GM21576 (cell line): ENCODE measurements around the gene NCBP3.
"Not testable (repeated sequence)": the region's sequence is repeated elsewhere in the genome, so short reads cannot be mapped to it uniquely, and the experiment has no call there.

Experiments
- ATAC-seq: cut with Tn5 transposase; IDR thresholded peaks from one replicate; pipeline ENCODE4 v1.9.1; 2021; ENCODE audit warnings: mild to moderate bottlenecking, moderate library complexity; ENCODE audit not compliant: unreplicated experiment

NCBP3 gene

DNA sequence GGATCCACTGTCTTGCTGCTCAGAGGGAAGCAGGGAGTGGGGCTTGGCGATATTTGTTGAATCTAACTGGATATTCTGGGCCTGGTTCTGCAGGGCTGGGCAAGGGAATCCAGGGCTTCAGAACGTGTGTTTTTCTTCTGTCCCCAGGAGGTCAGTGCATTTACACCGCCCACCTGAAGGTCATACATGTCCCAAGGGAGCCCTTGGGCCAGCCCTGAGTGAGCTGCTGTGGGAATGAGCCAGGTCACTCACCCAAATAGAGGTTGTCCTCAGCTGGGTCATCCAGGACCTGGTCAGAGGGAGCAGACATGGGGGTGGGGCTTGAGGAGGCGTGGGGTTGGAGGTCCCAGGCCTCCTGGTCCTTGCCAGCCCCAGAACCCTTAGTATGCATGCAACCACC, 36.2 kb upstream of the NCBP3 start:
- ATAC-seq: no peak

DNA sequence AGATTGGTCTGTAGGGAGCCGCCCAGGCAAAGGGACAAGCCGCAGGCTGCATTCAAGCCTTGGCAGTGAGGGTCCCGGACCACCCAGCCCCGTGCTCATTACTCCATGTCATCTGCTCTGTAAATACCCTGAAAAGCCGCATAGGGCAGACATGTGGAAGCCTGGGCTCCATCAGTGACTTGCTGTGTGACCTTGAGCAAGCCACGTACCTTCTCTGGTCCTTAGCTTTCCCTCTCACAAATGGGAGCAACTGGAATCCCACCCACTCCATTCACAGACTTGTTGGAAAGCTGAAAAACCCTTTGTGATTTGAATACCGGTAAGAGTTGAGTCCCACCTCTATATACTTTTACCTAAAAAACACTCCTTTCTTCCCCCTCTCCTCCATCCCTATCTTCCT, 34.9 kb upstream of the NCBP3 start:
- ATAC-seq: no peak

DNA sequence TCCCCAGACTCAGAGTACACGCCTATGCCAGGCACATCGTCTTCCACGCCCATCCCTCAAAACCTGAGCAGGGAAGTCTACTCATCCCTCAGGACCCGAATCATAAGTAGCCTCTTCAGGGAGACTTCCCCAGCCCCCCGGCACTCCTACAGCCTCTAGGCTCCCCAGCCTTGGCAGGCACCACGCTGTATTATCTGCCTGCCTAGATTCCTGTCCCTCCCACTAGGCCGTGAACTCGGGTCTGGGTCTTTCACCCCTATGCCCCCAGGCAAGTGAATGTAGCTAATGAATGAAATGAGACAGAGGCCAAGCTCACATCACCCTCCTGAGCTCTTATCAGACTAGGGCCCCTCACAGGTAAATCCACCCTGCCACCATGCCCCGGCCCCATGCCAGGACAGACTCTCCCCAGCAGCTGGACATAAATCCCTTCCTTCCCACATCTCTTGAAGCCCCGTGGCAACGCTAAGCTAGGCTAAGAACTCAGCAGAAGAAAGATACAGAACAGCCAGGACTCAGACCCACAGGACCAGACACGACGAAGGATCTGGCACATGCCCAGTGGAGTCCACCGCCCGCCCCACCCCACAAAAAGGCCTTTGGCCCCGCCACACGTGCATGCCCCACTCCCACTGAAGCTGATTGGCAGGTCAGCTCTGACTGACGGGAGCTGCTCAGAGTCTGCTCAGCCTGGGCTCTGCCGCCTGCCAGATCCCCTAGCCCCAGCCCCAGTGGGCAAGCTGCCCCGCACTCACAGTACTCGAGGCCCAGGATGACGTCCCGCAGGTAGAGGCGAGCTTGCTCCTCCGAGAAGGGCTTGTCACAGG, 33.8 kb upstream of the NCBP3 start:
- ATAC-seq: no peak

DNA sequence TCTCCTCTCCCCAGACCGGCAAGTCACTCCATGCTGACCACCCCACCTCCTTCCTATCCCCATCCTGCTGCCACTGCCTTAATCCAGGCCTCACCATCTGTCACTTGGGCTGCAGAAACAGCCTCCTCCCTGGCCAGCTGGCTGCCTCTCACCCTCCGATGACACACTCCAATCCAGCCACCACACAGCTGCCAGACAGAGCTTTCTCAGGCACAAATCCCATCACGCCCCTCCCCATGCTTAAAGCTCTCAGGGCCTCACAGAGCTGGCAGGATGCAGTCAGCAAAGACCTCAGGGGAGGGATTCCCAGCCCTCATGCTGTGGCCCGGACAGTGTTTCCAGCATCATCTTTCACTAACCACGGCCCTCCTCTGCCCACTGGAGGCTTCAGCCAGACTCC, 33.1 kb upstream of the NCBP3 start:
- ATAC-seq: no peak

DNA sequence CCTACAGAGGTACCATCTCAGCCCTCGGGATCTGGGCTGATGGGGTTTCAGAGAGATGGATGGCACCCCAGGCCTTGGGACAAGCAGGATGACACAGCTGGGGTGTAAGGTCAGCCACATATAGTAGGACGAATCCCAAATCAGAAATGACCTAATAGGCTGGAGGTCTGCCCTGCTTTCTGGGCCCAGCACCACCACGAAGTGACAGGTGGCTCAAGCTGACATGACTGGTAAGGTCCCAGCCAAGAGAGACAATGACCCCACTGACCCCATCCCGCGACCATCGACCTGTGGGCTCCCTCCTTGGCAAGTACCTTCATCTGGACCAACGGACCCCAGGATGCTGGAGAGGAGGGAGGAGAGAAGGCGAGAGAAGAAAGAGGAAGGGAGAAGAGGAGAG, 31.2 kb upstream of the NCBP3 start:
- ATAC-seq: no peak

DNA sequence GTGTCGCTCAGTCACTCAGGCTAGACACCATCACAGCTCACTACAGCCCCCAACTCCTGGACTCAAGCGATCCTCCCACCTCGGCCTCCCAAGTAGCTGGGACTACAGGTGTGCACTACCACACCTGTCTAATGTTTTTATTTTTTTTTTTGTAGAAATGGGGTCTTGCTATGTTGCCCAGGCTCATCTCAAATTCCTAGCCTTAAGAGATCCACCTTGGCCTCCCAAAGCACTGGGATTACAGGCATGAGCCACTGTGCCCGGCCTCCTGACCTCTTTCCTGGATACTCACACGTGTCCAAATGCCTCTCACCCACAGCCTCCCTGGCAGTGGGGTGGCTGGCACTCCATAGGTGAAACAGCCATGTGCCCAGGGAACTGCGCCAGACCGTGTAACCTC, 29.3 kb upstream of the NCBP3 start:
- ATAC-seq: no peak

DNA sequence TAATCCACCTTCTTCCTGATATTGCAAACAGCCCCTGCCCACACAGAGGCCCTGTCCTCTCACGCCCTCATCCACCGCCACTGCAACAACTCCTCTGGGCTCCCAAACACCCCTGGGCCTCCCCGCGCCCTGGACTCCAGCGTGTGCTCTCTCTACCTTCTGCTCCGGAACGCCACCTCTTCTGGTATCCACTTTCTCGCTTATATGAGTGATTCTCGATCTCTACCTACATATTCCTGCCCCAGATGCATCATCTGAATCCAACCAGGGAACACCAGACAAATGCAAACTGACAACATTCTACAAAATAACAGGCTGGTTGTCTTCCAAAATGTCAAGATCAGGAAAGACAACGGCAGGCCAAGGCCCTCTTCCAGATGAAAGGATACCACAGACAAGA, 27.8 kb upstream of the NCBP3 start:
- no peak for ATAC-seq

DNA sequence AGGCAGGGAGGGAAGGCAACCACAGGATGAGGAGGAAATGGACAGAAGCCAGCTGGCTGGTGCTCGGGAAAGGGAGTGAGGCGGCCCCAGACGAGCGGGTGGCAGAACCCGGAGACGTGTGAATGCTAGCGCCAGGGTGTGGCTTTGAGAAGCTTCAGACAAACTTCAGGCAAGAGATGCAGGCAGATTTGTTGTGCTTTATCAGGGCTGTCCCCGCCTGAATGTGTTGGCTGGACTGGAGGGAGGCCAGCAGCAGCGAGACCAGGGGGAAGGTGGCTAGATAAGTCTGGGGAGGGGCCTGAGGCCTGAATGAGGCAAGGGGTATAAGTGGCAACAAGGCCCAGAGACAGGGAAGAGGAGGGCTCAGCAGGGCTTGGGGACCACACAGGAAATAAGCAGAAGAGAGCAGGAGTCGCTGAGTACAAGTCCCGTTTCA, 24.8 kb upstream of the NCBP3 start:
- peak; percentile 50 for ATAC-seq

DNA sequence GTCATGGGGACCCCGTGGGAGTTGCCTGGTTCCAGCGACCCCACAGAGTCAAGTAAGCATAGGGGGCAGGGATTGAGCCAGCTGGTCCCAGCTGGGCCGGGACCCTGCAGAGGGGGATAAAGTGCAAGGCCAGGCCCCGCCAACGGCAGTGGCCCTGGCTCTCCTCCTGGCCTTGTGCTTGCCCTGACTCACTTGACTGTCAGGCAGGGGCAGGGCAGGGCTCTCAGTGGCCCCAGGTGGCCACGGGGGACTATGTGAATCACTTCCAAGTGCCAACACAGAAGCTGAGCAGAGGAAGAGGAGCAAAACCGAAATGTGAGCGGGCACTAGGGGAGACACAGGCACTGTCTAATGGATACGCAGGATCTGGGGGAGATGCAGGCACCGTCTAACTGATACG, 21.6 kb upstream of the NCBP3 start:
- ATAC-seq: no peak

DNA sequence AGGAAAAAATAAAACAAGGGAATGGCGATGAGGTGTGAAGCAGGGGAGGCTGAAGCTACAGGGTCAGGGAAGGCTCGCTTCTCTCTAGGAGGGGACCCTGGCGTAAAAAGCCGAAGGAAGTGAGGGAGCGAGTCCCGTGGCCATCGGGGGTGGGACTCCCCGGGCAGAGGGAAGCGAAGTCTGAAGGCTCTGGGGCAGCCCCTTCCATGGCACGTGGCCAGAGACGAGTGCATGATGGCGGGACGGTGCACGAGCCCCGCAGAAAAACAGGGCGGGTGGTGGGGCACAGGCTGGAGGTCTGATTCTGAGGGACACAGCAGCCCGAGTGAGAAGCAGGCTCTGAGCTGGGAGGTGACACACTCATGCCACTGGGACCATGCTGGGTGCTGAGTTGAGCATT, 21.1 kb upstream of the NCBP3 start:
- ATAC-seq: no peak

DNA sequence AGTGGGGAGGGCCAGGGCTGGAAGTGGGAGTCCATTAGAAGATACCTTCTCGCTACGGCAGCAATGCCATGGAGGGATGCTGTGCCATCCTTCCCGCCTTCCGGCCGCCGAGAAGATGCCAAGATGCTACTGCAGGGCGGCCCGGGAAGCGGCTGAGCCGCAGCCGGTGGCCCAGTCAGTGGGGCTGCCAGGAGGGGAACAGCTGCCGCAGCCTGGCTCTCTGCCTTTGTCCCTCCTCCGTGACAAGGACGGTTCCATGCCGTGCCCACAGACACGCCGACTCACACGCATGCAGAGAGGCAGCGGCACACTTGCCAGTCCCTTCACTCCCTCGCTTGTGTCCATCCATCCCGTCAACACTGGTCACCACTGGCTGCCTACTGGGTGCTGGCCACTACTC, 20.2 kb upstream of the NCBP3 start:
- ATAC-seq: no peak

DNA sequence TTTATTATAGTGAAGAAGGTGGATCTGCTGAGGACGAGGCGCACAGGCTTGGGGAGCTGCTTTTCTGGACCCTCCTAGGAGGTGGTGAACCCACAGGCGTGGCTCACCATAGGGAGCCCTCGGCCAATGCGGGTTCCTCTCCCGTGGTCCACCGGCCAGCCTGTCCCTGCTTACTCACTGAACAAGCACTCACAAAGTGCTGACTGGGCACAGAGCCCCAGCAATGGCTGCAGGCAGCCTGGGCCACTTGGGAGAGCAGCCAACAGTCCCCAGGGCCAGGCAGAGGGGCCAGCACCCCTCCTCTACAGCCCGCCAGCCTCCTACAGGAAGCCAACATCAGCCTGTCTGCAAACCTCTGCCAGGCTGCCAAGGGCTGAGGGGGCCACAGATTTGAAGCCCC, 19.1 kb upstream of the NCBP3 start:
- ATAC-seq: no peak

DNA sequence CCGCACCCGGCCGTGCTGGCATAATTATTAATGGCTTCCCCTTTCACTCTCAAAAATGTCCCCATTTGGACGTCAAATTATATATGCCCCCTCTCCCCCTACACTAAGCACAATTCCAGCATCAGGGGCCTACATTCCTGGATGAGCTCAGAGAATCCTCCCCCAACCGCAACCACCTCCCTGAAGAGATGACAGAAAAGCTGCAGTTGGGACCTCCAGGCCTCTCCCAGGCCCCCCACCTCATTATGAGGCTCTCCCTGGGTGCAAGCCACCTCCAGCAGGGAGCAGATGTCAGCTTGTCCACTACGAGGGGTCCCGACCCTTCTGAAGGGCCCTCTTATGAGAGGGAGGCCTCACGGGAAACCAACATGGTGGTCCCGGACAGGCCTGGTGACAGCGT, 18.5 kb upstream of the NCBP3 start:
- ATAC-seq: no peak

DNA sequence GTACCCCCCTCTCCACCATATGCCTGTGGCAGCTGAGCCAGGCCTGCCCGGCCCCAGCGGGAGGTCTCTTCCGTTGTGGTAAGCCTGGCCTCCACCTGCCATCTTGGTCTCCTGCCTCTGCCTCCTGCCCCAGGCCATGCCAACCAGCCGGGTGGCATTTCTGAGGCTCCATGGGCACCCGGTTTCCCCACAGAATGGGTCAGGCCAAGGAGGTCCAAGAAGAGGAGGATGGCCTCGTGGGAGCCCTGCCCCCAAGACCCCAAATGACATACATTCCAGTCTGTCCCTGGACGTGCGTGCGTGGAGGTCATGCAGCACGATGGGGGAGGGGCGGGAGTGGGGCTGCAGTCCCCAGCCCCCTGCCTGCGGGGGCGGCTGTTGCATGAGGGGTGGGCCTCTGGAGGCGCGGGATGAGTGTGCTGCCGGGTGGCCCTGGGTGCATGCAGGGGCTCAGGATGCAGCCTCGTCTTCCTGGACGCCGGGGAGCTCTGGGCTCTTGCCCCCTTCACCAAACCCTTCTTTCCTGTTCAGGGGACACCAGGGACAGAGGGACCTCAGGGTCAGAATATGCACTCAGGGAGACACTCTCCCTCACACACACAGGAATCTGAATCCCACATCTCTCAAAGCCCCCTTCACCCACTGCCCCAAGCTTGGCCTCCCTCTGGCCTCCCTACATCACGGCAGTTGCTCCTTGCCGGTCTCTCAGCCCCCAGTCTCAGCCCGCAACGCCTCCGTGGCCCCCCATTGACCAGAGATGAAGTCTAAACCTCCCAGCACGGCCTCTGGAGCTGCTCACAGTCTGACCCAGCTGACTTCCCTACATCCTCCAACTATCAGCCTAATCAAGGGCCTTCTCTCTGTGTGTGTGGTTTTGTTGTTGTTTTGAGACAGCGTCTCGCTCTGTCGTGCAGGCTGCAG, 16.0 kb upstream of the NCBP3 start:
- no peak for ATAC-seq

DNA sequence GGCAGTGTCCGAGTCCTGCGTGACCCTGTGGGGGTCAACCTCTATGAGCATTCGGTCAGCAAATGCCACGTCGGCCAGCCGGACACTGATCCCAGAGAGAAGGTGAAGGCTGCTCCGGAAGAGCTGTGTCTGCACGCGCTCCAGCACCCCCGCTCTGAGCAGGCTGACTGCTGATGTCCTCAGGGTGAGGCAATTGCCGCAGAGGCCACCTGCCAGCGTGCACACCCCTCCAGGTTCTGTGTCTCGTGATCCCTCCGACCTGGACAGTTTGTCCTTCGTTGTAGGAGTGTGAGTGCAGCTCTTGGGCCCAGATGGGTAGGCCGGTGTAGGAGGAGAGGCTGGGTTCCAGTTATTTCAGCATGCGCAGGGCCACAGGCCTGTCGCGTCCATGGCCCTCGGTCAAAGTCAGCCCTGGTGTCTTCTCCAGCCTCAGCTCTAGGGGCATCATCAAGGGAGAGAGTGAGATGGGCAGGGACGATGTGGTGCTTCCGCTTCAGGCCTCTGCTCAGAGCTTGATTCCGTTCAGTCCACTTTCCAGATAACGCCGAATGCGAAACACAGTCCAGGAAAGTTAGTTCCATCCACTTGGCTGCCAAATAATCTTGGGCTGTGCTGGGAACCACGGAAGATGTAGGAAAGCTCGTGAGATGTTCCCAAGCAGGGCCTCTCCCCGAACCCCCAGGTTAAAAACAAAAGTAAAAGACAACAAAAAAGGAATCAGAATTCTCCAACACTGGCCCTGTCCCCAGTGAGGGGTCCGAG, 15.1 kb upstream of the NCBP3 start:
- ATAC-seq: no peak

DNA sequence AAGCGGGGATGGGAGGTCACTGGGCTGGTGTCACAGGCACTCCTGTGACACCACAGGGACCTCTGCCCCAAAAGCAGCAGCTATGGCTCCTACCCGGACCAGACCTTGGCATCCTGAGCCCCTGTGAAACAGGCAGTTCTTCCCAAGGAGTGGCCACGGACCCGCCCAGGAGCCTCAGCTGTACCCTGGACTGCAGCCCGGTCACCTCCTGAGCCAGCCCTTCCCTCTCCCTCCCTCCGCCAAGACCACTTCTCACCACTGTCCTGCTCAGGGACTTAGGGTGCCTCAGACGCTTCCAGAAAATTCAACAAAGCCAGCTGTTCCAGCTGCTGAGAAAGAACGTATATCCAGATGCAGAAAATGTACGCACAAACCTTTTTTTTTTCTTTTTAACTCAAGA, 13.9 kb upstream of the NCBP3 start:
- ATAC-seq: no peak

DNA sequence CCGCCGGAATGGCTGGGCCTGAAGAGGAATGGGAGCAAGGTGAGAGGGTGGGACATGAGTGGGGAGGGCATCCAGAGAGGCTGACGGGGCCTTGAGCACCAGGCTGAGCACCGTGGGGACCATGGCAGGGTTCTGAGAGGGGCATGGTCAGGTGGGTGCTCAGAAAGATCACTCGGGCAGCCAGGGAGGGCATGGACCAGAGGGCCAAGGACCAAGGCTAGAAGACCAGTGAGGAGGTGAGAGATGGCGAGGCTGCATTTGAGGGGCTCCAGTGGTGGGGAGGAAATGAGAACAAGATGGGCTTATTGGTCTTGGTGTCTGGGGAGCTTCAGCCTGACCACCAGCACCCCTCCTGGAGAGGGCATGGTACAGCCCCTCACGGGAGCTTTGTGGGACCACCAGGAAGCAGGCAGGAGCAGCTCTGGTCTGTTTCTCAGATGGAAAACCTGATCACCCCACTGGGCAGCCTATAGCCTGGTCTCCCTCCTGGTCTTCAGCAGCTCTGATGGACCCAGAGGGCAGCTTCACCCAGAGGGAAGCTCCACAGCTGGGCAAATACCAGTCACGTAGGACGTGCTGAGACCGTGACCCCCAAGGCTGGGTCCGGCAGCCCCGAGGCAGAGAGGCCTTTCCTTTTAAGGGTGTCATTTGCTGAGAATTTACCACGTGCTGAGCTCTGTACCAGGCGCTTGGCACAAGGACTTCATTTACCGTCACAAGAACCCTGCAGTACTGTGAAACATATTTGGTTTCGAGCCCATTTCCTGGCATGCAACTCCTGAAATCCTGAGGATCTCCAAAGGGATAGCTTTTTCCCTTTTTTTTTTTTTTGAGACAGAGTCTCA, 11.4 kb upstream of the NCBP3 start:
- ATAC-seq: no peak

DNA sequence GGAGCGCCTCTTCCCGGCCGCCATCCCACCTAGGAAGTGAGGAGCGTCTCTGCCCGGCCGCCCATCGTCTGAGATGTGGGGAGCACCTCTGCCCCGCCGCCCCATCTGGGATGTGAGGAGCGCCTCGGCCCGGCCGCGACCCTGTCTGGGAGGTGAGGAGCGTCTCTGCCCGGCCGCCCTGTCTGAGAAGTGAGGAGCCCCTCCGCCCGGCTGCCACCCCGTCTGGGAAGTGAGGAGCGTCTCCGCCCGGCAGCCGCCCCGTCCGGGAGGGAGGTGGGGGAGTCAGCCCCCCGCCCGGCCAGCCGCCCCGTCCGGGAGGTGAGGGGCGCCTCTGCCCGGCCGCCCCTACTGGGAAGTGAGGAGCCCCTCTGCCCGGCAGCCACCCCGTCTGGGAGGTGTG, 8.2 kb upstream of the NCBP3 start:
- ATAC-seq: not testable (repeated sequence)

DNA sequence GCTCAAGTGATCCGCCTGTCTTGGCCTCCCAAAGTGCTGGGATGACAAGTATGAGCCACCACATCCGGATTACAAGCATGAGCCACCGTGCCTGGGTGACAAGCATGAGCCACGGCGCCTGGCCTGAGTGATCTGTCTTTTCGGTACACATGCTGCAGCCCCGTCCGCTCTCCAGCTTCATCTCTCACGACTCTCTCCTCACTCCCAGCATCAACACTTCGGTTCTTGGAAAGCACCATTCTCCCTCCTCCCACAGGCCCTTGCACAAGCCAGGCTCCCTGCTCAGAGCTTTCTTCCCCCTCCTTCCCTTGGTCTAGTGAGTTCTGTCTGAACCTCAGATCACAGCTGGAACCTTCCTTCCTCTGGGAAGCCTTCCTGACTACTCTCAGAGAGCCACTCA, 6.5 kb upstream of the NCBP3 start:
- ATAC-seq: no peak

DNA sequence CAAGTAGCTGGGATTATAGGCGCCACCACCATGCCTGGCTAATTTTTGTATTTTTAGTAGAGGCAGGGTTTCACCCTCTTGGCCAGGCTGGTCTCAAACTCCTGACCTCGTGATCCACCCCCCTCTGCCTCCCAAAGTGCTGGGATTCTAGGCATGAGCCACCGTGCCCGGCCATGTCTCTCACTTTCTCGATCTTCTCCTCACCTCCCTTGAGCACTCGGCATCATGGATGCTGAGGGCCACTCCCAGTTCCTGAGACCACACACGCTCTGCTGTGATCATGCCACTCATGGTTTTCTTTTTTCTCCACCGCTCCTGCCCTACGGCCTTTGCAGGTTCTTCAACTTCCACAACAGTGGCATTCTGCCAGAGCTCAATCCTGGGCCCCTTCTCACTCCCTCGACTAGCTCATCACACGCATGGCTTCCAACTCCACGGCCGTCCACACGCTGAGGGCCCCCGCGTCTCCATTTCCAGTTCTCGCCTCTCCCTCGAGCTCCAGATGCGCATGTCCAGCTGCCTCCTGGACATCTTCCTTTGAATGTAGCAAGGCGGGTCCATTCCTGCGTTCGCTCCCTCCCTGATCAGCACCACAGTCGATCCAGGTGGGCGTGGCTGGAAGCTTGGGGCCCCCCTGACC, 5.5 kb upstream of the NCBP3 start:
- no peak for ATAC-seq
